ENCODE measurements around the gene CTU1.

Gene CTU1

DNA sequence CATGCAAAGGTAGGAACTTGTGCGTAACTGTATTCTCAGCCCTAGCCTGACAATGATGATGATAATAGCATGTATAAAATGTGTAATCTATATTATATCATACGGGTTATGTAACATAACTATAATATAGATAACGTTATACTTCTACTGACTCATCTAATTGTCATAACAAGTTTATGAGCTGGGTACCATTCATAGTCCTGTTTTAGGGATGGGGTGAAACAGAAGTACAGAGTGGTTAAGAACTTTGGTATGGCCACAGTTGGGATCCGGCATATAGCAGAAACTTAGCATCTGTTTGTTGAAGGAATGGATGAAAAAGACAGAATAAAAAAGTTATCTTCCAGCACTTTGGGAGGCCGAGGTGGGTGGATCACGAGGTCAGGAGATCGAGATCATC lies 5.2 kb downstream of the CTU1 start:
- DNase-seq = no peak

DNA sequence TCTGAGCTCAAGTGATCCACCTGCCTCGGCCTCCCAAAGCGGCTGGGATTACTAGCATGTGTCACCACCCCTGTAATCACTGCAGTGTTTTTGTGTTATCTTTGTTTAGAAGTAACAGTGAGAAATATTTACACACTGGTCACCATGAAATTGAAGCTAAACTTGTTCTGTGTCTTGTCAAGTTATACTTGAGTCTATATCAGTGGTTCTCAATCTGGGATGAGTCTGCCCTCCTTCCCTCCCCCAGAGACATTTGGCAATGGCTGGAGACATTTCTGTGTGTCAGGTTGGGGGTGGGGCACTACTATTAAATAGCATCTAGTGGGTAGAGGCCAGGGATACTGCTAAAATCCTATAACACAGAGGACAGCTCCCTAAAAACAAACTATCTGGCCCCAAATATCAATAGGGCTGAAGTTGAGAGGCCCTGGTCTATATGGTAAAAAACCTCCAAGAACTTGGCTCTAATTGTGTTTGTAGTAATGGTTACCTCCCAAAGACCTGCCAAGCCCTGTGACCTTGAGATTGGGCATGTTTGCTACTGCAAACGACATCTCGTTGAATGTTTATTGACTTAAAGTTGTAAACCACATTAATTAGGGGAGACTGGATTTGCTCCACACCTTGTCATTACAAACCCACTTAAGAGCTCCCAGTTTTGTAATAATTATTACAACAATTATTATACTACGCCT lies 6.9 kb downstream of the CTU1 start:
- DNase-seq = no peak

DNA sequence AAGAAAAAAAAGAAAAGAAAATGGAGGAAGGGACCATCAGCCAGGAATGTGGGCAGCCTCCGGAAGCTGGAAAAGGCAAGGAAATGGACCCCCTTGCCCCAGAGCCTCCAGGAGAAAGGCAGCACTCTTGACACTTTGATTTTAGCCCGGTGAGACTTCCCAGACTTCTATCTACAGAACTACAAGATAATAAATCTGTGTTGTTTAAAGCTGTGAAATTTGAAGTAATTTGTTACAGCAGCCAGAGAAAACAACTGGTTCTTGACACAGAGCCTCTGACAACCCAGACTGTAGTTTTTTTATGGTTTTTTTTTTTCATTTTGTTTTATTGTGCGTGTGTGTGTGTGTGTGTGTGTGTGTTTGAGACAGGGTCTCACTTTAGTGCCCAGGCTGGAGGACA lies 7.6 kb downstream of the CTU1 start:
- no peak for DNase-seq

DNA sequence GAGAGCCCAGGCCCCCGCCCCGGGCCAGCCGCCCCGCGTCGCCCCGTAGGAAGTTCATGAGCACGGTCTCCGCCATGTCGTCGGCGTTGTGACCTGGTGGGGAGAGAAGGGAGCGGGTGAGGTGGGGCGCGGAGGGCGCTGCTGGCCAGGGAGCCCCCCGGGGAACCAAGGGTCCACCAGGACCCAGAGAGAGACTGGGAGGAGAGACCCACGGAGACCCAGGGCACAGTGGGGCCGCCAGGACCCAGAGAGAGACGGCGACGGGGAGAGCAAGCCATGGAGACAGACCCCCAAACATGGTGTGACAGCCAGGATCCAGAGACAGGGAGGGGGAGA lies 9.2 kb downstream of the CTU1 start:
- no peak for DNase-seq

DNA sequence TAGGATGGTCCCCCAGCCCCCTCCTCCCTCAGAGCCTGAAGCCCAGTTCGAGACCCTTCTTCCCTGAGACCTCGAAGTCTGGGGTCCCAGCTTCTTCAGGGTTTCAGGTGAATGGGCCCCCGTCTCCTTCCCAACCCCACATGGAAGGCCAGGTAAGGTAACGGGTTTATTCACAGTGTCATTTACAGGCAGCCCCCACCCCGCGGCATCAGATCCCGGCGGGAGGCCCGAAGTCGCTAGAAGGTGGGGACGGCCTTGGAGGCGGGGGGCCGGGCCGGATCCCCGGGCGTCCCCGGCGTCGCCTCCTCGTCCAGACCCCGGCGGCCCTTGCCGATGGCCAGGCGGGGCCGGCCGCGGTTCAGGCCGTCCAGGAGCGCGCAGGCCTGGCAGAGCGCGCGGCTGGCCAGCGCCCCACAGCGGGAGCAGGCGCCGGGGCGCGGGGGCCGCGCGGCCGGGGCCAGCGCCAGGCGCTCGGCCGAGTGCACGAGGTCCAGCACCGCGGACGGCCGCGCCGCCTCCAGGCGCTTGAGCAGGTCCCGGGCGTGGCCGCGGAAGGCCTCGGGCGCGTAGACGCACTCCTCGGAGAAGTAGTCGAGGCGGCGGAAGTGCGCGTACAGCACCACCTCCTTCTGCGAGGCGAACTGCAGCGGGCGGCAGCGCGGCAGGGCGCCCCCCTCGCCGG lies 9.7 kb downstream of the CTU1 start:
- no peak for DNase-seq

DNA sequence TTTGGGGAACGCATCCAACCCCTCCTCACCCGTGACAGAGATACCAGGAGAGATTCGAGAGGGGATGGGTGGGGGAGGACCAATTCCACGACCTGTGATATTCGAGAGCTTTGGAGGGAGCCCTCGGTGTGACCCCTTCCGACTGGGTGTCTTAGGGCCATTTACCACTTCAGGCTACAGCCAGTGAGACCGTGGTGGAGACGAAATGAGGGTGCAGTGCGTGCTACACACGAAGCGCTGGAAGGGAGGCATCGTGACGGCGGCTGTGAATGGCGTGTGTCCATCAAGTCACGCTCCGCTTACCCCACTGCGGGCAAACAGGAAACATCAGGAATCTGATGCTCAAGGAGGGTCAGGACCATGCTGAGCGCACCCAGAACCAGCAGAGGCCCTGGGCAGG lies 10.4 kb downstream of the CTU1 start:
- no peak for DNase-seq

DNA sequence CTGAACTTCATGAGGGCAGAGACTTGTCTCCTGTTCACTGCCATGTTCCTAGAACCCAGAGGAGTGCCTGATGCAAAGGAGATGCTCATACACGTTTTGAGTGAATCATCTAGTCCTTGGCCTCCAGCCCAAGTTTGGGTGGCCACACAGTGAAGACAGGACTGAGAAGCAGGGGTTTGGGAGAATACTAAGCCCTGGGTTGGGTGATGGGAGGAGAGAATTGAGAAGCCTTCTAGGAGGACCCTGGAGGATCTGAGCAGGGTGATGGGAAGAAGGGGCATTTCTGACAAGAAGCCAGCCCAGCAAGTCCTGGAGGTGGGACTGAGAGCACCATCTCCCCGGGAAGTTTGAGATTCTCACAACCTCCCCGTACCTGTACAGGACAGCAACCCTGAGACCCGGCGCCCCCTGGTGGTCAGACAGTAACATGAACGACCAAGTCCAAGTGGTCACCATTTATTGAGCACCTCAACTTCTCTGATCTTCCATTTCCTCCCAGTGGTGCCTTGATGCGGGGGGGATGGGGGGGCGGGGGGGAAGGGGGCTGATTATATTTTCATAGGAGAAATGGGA lies 11.0 kb downstream of the CTU1 start:
- DNase-seq = no peak

DNA sequence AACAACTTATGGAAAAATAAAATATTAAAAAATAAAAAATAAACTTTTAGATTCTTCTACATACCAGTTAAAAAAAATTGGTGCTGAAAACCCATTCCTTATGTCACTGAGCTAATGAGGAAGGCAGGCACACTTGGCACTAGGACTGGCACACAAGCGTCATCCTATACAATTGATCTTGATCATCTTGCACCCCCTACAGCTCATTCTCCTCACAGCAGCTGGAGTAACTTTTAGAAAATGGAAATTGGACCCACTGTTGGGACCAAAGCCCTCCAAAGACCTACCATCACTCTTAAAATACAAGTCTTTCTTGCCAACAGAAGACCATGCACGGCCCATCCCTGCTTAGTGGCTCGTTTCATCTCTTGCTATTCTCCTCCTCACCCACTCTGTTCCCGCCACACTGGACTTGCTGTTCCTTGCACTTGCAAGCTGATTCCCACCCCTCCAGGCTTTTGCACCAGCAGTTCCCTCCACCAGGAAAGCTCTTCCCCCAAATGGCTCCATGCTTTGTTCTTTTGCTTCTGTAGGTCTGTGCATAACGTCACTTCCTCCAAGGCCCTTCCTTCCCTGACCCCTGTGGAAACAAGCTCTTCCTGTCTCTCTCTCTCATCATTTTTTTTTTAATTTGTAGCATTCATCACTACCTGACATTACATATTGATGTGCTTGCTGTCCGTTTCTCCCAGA lies 11.6 kb downstream of the CTU1 start:
- DNase-seq = no peak

DNA sequence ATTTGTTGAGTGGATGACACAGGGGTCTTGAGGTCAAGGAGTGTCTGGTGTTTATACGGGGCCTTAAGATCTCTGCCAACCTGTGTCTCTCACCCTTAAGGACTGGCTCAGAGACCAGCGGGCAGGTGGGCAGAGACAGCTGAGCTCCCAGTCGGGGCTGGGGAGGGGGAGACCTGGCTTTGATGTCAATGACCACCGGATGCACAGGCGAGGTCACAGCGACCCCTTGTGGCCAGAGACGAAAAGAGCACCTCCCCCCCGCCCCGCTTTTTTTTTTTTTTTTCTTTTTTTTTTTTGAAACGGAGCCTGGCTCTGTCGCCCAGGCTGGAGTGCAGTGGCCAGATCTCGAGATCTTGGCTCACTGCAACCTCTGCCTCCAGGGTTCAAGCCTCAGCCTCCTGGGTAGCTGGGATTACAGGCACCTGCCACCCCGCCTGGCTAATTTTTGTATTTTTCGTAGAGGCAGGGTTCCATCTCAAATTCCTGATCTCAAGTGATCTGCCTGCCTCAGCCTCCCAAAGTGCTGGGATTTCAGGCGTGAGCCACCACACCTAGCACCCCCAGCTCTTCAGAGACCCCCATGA lies 13.4 kb downstream of the CTU1 start:
- no peak for DNase-seq

DNA sequence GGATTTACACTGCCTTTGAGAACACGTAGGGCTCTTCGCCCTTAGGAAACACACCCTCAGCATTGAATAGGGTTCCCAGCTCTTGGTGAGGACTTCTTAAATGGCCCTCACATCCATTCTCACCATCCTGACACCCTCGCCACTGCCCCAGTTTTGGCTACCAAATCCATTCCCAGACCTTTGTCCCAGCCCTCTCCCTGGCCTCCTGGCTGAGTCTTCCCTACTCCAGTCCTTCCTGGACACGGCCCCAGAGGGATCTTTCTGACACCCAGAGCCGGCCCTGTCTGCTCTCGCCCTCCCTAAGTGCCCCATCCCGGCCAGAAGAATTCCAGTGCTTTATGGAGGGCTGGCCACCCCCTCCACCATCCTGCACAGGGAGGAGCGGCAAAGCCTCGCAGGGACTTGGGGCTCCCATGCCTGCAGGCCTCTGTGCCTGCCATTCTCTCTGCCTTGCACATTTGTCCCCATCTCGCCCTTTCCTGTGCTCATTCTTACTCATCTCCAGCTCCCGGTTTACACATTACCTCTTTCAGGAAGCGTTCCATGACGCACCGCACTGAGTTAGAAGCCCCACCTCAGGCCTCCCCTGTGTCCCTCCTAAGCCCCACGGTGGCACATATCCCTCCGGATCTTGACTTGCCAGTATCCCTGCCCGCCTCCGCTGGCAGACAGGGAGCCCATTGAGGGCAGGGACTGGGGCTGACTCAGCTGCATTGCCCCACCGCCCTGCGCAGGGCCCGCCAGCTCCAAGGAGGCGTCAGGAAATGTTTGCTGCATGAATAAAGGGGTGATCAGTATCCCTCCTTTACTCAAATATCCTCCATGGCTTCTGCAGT lies 14.5 kb downstream of the CTU1 start:
- DNase-seq = no peak

DNA sequence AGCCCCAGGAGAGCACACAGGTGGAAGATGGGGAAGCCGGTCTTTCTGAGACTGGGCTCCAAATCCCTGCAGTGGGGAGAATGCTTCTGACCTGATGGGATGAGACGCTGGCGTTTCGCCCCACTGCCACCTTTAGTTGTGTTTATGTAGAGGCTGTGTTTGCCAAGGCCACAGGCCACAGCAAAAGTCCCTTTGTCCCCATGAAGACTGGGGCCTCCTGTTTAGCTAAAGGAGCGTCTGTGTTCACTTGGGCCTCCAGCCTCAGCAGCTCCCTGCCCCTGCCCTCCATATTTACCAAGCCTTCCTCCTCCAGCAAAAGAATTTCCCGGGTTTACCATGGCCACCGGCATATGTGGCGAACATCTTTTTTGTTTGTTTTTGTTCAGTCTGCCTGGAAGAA lies 15.1 kb downstream of the CTU1 start:
- no peak for DNase-seq

DNA sequence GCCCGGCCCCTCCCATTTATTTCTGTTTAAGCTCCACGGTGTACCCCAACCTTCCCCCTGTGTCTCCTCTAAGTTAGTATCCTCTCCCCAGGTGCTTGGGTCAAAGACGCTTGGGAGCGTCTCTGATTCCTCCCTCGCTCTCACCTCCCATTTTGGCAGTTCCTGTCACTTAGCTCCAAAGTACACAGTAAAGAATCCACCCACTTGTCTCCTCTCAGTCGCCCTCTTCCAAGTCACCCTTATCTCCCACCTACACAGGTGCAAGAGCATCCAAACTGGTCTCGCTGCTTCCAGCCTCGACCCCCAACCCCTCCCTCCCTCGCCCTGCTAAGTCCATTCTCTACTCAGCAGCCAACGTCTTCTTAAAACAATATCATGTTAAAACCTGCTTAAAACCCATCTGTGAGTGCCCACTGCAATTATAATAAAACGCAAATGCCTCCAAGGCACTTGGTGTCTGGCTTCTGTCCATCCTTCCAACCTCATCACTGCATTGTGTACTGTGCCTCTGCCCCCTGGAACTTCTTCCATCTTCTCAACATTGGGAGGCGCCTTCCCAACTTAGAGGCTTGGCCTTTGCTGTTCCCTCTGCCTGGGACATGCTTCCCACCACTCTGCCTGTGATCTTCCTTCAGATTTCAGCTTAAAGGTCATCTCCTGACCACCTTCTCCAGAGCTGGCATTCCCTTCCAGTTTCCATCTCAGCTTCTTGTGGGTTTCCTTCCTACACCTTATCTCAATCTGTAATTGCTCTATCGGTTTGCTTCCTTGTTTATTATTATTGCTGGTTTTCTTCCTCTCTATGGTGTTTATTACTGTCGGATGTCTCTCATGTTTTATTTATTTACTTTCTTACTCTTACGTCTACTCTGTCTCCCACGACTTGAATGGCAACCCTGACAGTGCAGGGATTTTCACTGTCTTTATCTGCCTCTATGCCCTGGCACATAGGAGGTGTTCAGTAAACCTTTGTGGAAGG lies 16.0 kb downstream of the CTU1 start:
- no peak for DNase-seq

DNA sequence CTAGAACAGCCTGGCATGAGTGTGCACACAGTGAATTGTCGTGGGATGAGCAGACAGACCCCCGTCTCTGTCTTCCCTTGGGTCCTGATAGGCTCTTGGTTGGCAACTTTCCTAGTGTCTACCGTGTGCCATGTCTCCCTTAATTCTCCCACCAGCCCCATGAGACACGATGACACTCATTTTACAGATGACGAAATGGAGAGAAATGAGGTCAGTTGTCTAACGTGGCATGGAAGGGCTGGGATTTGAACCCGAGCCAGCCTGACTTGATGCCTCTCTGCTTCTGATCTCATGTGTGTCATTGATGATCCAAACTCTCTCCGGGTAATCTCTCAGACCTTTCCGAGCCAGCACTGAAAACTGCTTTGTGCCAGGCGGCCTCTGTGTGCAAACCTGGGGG lies 17.1 kb downstream of the CTU1 start:
- DNase-seq = no peak

DNA sequence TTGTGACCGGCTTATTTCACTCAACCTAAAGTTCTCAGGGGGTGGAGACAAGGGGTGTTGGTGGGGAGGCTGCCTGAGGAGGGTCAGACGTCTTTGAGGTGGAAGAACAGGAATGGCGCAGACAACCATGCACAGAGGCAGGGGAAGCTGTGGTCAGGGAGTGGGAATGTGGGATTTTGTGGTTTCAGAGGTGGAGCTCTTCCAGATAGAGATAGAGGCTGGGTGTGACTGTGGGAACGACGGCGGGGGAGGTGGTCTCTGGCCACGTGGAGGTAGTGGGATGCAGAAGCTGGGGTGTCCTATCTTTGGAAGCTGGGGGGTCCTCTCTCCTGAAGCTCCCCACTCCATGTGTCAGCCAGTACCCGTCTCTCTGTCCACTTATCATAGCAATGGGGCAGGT lies 17.7 kb downstream of the CTU1 start:
- DNase-seq = no peak

DNA sequence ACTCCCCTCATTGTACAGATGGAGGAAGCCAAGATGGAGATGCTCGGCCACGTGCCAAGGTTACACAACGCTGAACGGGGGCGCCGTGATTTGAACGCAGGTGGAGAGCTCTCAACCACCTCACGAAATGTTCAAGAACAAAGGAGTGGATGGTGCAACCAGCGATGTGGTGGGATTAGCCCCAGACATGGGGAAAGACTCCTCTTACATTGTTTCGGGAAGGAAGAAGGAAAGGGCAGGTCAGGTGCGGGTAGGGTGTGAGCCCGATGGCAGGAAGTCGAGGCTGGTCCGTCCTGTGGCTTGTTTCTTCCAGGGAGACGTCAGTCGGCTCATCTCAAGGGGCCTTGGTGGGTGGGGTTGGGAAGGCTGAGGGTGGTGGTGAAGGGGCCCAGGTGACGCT lies 18.4 kb downstream of the CTU1 start:
- DNase-seq = no peak

DNA sequence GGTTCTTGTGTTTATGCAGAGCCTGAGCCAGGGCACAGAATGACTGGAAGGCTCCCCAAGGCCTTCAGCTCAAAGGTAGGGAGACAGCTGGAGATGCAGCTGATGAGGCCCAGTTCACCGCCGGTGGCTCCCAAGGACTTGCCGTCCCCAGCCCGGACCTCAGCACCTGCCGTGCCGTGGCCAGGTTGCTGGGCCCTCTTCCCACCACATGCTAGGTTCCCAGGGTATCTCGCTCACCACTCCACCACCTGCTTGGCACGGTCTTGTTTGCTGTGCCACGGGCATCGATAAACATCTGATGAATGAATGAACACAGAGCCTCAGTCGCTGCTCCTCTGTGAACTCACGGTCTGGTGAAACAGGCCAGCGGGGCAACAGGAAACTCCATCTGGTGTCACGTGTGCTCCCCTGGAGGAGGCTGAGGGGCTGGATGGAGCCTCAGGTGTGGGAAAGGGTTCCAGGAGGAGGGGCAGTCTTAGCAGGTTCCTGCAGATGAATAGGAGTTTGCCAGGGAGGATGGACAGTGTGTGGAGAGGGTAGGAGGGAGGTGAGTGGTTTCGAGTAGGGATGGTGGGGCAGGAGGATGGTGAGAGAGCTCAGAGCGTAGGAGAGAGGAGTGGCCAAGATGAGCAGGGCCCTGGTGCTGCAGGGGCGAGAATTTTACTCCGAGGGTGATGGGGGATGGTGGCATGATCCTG lies 21.9 kb downstream of the CTU1 start:
- peak; percentile 17 for DNase-seq

DNA sequence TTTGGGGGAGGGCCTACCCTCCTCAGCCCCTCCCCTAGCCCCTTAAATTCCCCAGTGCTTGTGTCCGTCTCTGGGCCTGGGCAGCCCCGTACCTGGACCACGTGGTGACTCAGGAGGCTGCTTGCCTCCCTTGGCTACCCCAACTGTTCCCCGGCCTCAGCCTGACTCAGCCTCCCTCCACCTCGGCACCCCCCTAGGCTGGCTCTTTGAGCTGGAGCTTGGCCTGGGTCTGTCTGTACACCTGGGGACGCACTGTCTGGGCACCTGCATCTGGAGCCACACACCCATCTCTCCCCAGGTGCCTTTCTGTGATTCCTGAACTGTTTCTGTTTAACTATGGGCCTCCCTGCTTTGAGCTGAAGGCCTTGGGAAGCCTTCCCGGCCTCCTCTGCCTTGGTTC lies 23.7 kb downstream of the CTU1 start:
- no peak for DNase-seq

DNA sequence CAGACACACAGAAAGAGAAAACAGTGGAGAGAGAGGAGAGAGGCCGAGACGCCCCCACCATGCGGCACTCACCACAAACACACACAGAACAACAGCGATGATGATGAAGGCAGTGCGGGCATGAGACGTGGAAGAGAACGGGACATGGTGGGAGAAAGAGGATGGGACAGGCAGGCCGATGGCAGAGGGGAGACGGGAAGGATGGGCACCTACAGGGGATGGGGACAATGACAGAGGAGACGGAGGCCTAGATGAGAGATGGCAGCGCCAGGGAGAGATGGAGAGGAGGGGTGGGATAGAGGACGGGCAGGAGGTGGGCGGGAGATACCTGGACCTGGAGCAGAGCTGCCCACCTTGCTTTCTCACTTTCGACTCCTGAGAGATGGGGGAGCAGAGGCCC lies 24.4 kb downstream of the CTU1 start:
- DNase-seq = no peak

DNA sequence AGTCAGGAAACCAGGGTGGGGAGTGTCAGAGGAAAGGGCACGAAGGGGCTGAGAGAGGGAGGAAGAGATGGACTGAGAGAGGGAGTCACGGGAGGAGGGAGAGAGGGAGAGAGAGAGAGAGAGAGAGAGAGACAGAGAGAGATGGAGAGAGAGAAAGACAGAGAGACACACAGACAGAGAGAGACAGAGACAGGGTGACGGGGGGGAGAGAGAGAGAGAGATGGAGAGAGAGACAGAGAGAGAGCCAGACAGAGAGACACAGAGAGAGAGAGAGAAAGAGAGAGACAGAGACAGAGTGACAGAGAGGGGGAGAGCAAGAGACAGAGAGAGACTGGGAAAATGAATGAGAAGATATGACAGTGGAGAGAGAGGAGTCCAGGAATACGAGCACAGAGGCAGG lies 25.0 kb downstream of the CTU1 start:
- no peak for DNase-seq

DNA sequence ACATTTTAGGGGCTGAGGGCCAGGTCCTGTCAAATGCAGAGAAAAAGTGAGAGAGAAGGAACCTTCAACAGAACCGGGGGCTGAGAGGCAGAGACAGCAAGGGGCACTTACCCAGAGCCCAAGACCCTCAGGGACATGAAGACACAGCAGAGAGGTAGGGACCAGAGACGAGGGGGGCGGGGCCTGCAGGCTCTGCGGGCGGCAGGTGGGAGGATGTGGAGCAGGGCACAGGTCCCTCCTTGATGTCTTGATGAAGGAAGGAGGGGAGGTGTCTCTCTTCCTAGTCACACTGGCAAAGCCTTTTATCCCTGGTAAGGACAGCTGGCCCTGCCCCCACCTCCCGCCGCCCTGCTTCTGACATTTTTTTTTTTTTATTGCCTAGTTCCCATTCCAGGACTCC lies 25.6 kb downstream of the CTU1 start, which contains the start of gene KLK14:
TSS of gene KLK14 (minus strand) at position 277 of the 400 bp plus-strand sequence. CDS start at position 4, 273 bp downstream.
- no peak for DNase-seq

DNA sequence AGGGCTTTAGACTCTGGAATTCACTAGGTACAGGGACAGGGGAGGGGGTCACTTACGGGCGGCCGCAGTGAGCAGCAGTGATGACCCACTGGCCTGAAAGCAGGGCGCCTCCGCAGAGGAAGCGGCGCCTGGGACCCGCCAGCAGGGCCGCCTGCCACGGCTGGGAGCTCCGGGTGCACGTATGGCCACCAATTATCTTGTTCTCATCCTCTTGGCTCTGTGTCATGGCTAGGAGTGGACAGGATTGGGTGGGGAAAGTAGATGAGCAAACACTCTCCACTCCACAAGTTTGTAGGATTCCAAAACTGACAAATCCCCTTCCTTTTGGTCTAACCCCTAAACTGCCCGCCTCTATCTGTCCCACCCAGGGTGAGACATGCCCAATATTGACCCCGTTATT lies 26.7 kb downstream of the CTU1 start:
- DNase-seq = no peak

Data from NCI-H1092 treated with DMSO at 0.1 percent for 48 hours (cell line).